HS-27A (cell line): ENCODE results near the gene C5orf52.
A peak's percentile ranks its signal among the peaks of the same experiment; 100 is the strongest.
"Not testable (repeated sequence)": the region's sequence is repeated elsewhere in the genome, so short reads cannot be mapped to it uniquely, and the experiment has no call there.

ENCODE experiments used
- DNase-seq: peaks from one replicate; pipeline ENCODE4 v3.0.0-alpha.2; 2012; ENCODE audit warnings: low read depth, missing footprints

C5orf52 gene

GRCh38 chr5:157677931-157678330 lies 6.6 kb downstream of the C5orf52 start:
- no peak for DNase-seq

- DNase-seq: no peak
Measured at GRCh38 chr5:157679801-157680200, 8.5 kb downstream of the C5orf52 start.

GRCh38 chr5:157680239-157680638 lies 8.9 kb downstream of the C5orf52 start:
- no peak for DNase-seq

GRCh38 chr5:157681048-157681447 lies 9.7 kb downstream of the C5orf52 start:
- DNase-seq: no peak

- no peak for DNase-seq
Measured at GRCh38 chr5:157682257-157682656, 10.9 kb downstream of the C5orf52 start.

- not testable (repeated sequence) for DNase-seq
Measured at GRCh38 chr5:157686276-157687197, 15.2 kb downstream of the C5orf52 start.

GRCh38 chr5:157687198-157687554 lies 15.8 kb downstream of the C5orf52 start:
- no peak for DNase-seq

- no peak for DNase-seq
Measured at GRCh38 chr5:157689942-157690689, 18.8 kb downstream of the C5orf52 start.

GRCh38 chr5:157690690-157691433 lies 19.5 kb downstream of the C5orf52 start:
- no peak for DNase-seq

GRCh38 chr5:157693816-157694215 lies 22.5 kb downstream of the C5orf52 start:
- DNase-seq: not testable (repeated sequence)

- not testable (repeated sequence) for DNase-seq
Measured at GRCh38 chr5:157696154-157696553, 24.8 kb downstream of the C5orf52 start.

GRCh38 chr5:157698674-157699073 lies 27.3 kb downstream of the C5orf52 start:
- not testable (repeated sequence) for DNase-seq

- no peak for DNase-seq
Measured at GRCh38 chr5:157703736-157704135, 32.4 kb downstream of the C5orf52 start.

GRCh38 chr5:157708866-157709265 lies 37.5 kb downstream of the C5orf52 start:
- no peak for DNase-seq

GRCh38 chr5:157709346-157709745 lies 38.0 kb downstream of the C5orf52 start:
- DNase-seq: no peak

GRCh38 chr5:157710431-157710830 lies 39.1 kb downstream of the C5orf52 start:
- no peak for DNase-seq

GRCh38 chr5:157710882-157711281 lies 39.5 kb downstream of the C5orf52 start:
- DNase-seq: peak; percentile 24

GRCh38 chr5:157713830-157714595 lies 42.7 kb downstream of the C5orf52 start:
- DNase-seq: no peak

GRCh38 chr5:157714596-157714864 lies 43.2 kb downstream of the C5orf52 start:
- DNase-seq: no peak

- DNase-seq: no peak
Measured at GRCh38 chr5:157718519-157718918, 47.2 kb downstream of the C5orf52 start.

GRCh38 chr5:157719245-157719644 lies 47.9 kb downstream of the C5orf52 start:
- DNase-seq: no peak

- DNase-seq: no peak
Measured at GRCh38 chr5:157721159-157721558, 49.8 kb downstream of the C5orf52 start.
